GM21786 (cell line): ENCODE data around the gene NELFA.

Source experiments
- ATAC-seq: cut with Tn5 transposase; IDR thresholded peaks from one replicate; pipeline ENCODE4 v1.9.1; 2021; ENCODE audit not compliant: unreplicated experiment

NELFA gene

DNA sequence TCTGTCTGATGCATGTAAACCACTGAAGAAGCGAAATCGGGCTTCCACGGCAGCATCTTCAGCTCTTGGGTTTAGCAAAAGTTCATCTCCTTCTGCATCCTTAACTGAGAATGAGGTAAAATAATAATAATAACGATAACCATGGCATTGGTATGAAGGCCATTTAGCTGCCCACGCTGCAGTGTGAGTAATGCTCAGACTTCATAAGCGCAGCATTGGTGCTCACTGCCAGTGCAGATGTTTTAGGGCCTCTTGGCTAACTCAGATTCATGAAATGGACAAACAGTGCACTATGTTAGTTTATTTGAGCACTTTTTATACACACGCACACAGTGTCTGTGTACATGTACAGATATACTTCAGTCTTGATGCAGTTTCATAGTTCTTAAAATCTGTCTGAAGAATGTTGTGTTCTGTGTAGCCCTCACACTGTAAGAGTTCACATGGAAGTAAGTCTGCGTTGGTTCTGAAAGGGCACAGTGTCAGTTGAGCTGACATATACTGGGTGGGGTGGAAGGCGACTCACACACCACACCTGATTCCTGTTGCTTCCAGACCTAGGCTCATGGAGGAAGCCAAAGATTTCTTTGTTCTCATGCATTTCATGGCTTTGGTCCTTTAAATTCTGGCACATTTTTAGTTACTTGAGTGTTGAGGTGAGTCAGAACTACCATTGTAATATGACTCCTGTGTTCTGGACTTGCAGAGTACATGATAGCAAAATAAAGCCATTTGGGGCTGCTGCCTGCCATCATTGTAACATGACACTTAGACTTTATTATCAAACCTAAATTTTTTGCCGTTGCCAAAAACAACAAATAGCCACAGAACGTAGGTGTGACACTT lies 68.9 kb downstream of the NELFA start:
- no peak for ATAC-seq

DNA sequence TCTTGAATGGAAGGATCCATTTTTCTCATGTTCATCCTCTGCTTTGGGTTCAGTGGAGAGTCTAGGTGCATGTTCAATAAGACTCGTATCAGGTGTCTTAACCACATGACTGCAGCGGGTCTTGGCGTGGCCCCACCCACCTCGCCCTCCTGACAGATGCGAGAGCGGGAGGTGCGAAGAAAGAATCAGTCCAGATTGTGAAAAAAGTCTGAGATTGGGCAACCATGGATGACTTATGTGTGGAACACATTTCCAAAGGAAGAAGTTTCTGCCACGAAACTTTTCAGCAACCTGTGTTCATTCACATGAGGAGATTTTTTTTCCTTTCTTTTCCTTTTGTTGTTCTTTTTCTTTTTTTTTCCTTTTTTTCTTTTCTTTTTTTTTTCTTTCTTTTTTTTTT lies 70.7 kb downstream of the NELFA start:
- ATAC-seq, result no peak

DNA sequence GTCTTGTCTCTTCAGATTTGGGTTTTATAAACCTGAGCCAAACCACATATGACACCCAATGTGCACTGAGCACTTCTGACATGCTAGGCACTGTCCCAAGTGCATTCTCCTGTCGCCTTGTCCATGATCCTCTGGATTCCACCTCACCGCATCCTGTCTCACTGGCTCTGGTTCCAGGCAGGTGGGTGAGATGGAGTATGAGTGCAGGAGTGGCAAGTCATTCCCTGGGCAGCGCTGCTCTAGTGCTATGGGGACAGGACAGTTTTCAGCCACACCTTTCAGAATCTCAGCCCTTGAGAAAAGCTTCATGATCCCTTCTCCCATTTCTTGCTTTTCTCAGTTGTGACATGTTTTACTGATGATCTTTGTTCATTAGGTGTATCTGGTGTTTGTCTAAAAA lies 71.2 kb downstream of the NELFA start:
- ATAC-seq, result no peak

DNA sequence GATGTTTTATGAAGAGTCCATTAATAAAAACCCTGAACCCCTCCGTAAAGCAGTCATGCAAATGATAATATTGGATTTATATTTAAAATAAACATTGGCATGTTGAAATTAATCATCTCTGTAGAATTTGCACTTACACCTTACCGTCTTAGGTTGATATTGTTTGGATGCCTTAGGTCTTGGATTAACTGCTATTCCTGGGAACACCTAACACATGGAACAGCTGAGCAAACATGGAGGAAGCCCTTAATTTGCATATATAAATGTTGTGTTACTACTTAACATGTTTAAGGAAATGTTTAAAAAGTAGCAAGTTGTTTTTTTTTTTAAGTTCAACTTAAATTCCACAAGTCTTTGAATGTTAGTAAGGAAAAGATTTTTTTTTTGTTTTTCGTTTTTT lies 75.1 kb downstream of the NELFA start:
- no peak for ATAC-seq

DNA sequence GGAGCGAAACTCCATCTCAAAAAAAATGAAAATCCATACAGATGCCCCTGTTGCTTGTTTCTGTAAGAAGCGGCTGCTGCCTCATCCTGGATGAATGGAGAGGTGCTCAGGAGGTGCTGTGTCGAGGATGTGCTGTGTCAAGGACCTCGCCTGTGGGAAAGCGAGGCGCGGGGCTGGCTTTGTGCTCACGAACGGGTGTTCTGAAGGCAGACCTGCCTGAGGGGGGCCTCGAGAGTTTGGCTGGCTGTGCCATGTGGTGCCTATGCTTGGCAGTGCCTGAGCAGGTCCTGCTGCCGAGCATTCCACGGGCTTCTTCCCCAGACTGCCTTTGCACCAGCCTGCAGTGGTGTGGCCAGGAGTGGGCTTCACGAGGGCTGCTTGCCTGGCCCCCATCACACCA lies 76.0 kb downstream of the NELFA start:
- no peak for ATAC-seq
